GM12878 (cell line): Measurements from ENCODE around the gene FARS2. TPM values are rescaled to one million over a fixed set of nuclear protein-coding genes. Genes with fewer than 3 reads are reported as not detected.

Experiments used
- ATAC-seq: fragments of 200-7000 bp; cut with Tn5 transposase; 3 replicates; pipeline ENCODE4 v1.9.1; 2020; ENCODE audit warnings: mild to moderate bottlenecking, moderate library complexity
- BruUV-seq: library from RNA; stranded (reverse); fragments of 400-500 nt; replicated peaks from 2 replicates; lab custom pipeline; 2021; lab: Mats Ljungman, UMichigan
- CTCF ChIA-PET: fragments of 300-600 bp; sonication (Branson Sonifier 250); formaldehyde crosslinking; extraction: SDS; loops from one replicate; lab custom pipeline; 2021; ENCODE audit warnings: inconsistent platforms; lab: Yijun Ruan, JAX
- POLR2A ChIA-PET: fragments of 350-600 bp; formaldehyde crosslinking; extraction: SDS; loops from one replicate; lab custom pipeline; 2021; ENCODE audit warnings: inconsistent platforms; lab: Charles Lee
- RAD21 ChIA-PET: fragments of 300-600 bp; sonication (Branson Sonifier 250); formaldehyde crosslinking; loops from one replicate; lab custom pipeline; 2023; ENCODE audit warnings: antibody characterized with exemption; ENCODE audit not compliant: unreplicated experiment; lab: Charles Lee
- SMC1A ChIA-PET: fragments of 300-600 bp; sonication (Branson Sonifier 250); formaldehyde crosslinking; loops from one replicate; lab custom pipeline; 2023; ENCODE audit not compliant: unreplicated experiment, uncharacterized antibody; lab: Charles Lee
- DNase-seq: peaks from one replicate; pipeline ENCODE4 v3.0.0-alpha.2; 2011; ENCODE audit warnings: low read depth, low spot score
- FAIRE-seq: peaks from 3 replicates; lab custom pipeline; 2011; peaks lifted over from hg19 to GRCh38; lab: Jason Lieb, UNC
- H2AFZ ChIP-seq: 2 replicates; pipeline ENCODE4 v1.6.0; 2011; ENCODE audit warnings: low read depth, low read length, control low read depth; ENCODE audit not compliant: control insufficient read depth
- H3K27ac ChIP-seq: 2 replicates; pipeline ENCODE4 v1.5.1; 2011; ENCODE audit warnings: control low read depth; ENCODE audit not compliant: control insufficient read depth, insufficient read depth
- H3K27me3 ChIP-seq, 2 experiments: replicated peaks in 1 of 2; 2 replicates each; pipeline versions ENCODE4 v1.6.0 to v1.6.1; 2011; ENCODE audit warnings: low read length in 1 of 2; ENCODE audit not compliant: control insufficient read depth in 2 of 2, insufficient read depth in 2 of 2
- H3K36me3 ChIP-seq, 2 experiments: 2 replicates each; pipeline ENCODE4 v1.5.1; 2011; ENCODE audit warnings: low read length in 1 of 2; ENCODE audit not compliant: control insufficient read depth in 2 of 2, insufficient read depth in 2 of 2
- H3K4me1 ChIP-seq: 2 replicates; pipeline ENCODE4 v1.6.1; 2011; ENCODE audit warnings: mild to moderate bottlenecking, low read length, moderate library complexity, mixed read lengths; ENCODE audit not compliant: control insufficient read depth, insufficient read depth
- H3K4me2 ChIP-seq: 2 replicates; pipeline ENCODE4 v1.6.0; 2011; ENCODE audit warnings: control low read depth; ENCODE audit not compliant: control insufficient read depth, insufficient read depth
- H3K4me3 ChIP-seq: fragments of 200-600 bp; sonication (generic); 2 replicates; pipeline ENCODE4 v1.5.1; 2016
- H3K79me2 ChIP-seq: 2 replicates; pipeline ENCODE4 v1.6.0; 2011; ENCODE audit warnings: low read length; ENCODE audit not compliant: control insufficient read depth, insufficient read depth
- H3K9ac ChIP-seq: 2 replicates; pipeline ENCODE4 v1.8.0; 2011; ENCODE audit warnings: low read length, control low read depth, mixed read lengths; ENCODE audit not compliant: control insufficient read depth, insufficient read depth
- H3K9me3 ChIP-seq: replicated peaks from 3 replicates; pipeline ENCODE4 v1.5.1; 2011; ENCODE audit warnings: mild to moderate bottlenecking, low read length; ENCODE audit not compliant: control insufficient read depth, insufficient read depth
- H4K20me1 ChIP-seq: 2 replicates; pipeline ENCODE4 v1.6.0; 2011; ENCODE audit not compliant: control insufficient read depth, insufficient read depth
- E4F1 ChIP-seq: fragments of 450-650 bp; IDR thresholded peaks from 2 replicates; pipeline ENCODE4 v1.6.1; 2018; ENCODE audit warnings: borderline replicate concordance, mild to moderate bottlenecking; ENCODE audit not compliant: partially characterized antibody
- POLR2A ChIP-seq: IDR thresholded peaks from 2 replicates; pipeline ENCODE4 v1.6.1; 2011; ENCODE audit warnings: low read depth, mild to moderate bottlenecking, low read length
- RAD21 ChIP-seq: IDR thresholded peaks from 2 replicates; pipeline ENCODE4 v1.6.1; 2011; ENCODE audit warnings: mild to moderate bottlenecking, low read depth, low read length, moderate library complexity; ENCODE audit not compliant: insufficient read depth
- SIX5 ChIP-seq: IDR thresholded peaks from 2 replicates; pipeline ENCODE4 v1.6.1; 2011; ENCODE audit warnings: mild to moderate bottlenecking, low read depth, low read length, moderate library complexity; ENCODE audit not compliant: severe bottlenecking
- SKIL ChIP-seq: fragments of 450-650 bp; IDR thresholded peaks from 2 replicates; pipeline ENCODE4 v1.6.1; 2017; ENCODE audit warnings: mild to moderate bottlenecking, low read depth, inconsistent platforms; ENCODE audit not compliant: poor library complexity, severe bottlenecking
- STAT1 ChIP-seq: fragments of 450-650 bp; conservative IDR thresholded peaks from 2 replicates; pipeline ENCODE4 v1.6.1; 2014; ENCODE audit warnings: antibody characterized with exemption, mild to moderate bottlenecking
- TBL1XR1 ChIP-seq: IDR thresholded peaks from 2 replicates; pipeline ENCODE4 v1.6.1; 2012; ENCODE audit warnings: low read depth, low read length, improper control_type of control experiment
- WGBS: methylation state at CpG from one replicate; pipeline ENCODE4 v1.1.6; 2016; ENCODE audit warnings: low lambda C conversion rate; ENCODE audit not compliant: insufficient replicate concordance, insufficient coverage; ENCODE audit errors: missing lambda C conversion rate; 5-methylcytosine and 5-hydroxymethylcytosine counted together
- in situ Hi-C: fragments of 300-500 bp; cut with MboI; formaldehyde crosslinking; loops from 9 replicates; pipeline ENCODE4 v1.14.3; 2018; ENCODE audit warnings: mixed read lengths
- intact Hi-C: fragments of 100-400 bp; cut with micrococcal nuclease; formaldehyde crosslinking; loops from one replicate; pipeline ENCODE4 v1.14.2; 2022; ENCODE audit not compliant: unreplicated experiment
- polyA plus RNA-seq, 11 experiments: library from polyadenylated mRNA; depleted of rRNA in 4 of 11; unstranded in 6 of 11; stranded (reverse) in 5 of 11; fragments of >200 nt; fragmentation: Nextera tagmentation in 4 of 11; fragmentation: Illumina TruSeq in 1 of 11; extraction: Ambion mirVana in 4 of 11; extraction: Trizol in 1 of 11; gene quantifications; 1 replicate in 1 of 11; 2 replicates in 10 of 11; pipeline versions ENCODE4 v1.2.1 to v1.2.3, GENCODE V29; 2011 to 2016; ENCODE audit warnings: inconsistent platforms in 2 of 11, missing spikeins in 2 of 11, low read depth in 1 of 11
- total RNA-seq, 4 experiments: library from RNA; depleted of rRNA in 3 of 4; stranded (reverse); fragments of >200 nt in 3 of 4; fragmentation: Illumina TruSeq in 1 of 4; extraction: Trizol in 1 of 4; gene quantifications; 2 replicates each; pipeline versions ENCODE4 v1.2.1 to v1.2.3, GENCODE V29; 2013 to 2021

Gene FARS2
- total and polyA plus RNA-seq, 10 of the 15 experiments (the other 5 are each of a cell fraction or from before 2014, with no cell fraction given): 16.8 to 46.7 (median 25.6) TPM

GRCh38 chr6:5390177-5390576 is 128.9 kb downstream of the FARS2 start:
- Histone ChIP-seq H3K9me3 (no peaks in the 10 kb centered on the region), H3K4me2 (no peak overlapping the region), H3K4me1 (no peaks in the 10 kb centered on the region), H2AFZ (no peak overlapping the region), H3K9ac (no peak overlapping the region), H3K79me2 (no peaks in the 10 kb centered on the region), H4K20me1 (no peaks in the 10 kb centered on the region), H3K27ac (no peak overlapping the region), H3K4me3 (no peak overlapping the region), H3K27me3 (no peaks in the 10 kb centered on the region), H3K36me3 (no peaks in the 10 kb centered on the region)
- POLR2A ChIA-PET: no interaction called here
- CTCF ChIA-PET: interaction anchor here (0.7 to 2.3 kb wide), 3 partner anchors 13 to 246 kb away, joined by 3 to 7 read pairs (median 4); no protein-coding TSS in a partner anchor
- BruUV-seq: no TSS peak
- ATAC-seq (no peak), DNase-seq (no peak), FAIRE-seq (no peak)
- intact Hi-C loops (no loop called here), in situ Hi-C loops (no loop called here)
- no peak for TF ChIP-seq SKIL
- TF ChIP-seq STAT1: no peak
- no peak for TF ChIP-seq POLR2A
- TF ChIP-seq E4F1: no peak
- TF ChIP-seq RAD21: no peak
- TF ChIP-seq TBL1XR1: no peak
- TF ChIP-seq SIX5: no peak
- RAD21 ChIA-PET: no interaction called here
- SMC1A ChIA-PET: interaction anchor here (0.9 kb wide), 1 partner anchor 11 kb away, joined by 4 read pairs; no protein-coding TSS in a partner anchor
- 90% methylated on average over 3 of the region's 3 CpGs for WGBS
